GM19395 (cell line): ENCODE data around the gene CC2D2A.

Experiments used
- ATAC-seq: cut with Tn5 transposase; IDR thresholded peaks from one replicate; pipeline ENCODE4 v1.9.1; 2021; ENCODE audit warnings: mild to moderate bottlenecking, moderate library complexity; ENCODE audit not compliant: unreplicated experiment

Gene CC2D2A

GRCh38 chr4:15459706-15460105 lies 10.0 kb upstream of the CC2D2A start:
- no peak for ATAC-seq

- ATAC-seq, result no peak
These were observed 3.1 kb upstream of the CC2D2A start for GRCh38 chr4:15466596-15466995.

- ATAC-seq, result no peak
These were observed 420 bp downstream of the CC2D2A start for GRCh38 chr4:15470128-15470475.

DNA sequence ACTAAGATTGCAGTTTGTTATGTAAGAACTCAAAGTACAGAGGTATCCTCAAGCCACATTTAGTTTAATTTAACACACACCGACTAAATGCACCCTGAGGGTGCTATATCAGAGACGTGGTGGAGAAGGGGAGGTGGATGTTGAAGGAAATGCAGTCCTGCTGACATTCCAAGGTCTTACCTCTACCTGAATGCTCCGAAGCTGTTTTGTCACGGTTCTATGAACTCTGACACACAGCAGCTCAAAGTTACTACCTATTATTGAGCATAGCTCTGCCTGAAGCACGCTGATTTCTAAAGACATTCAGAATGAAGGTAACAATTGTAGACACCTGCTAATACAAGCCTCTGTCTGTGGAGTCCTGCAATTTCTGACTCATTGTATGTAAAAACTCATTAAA lies 6.7 kb downstream of the CC2D2A start:
- ATAC-seq, result no peak

GRCh38 chr4:15478724-15479088 lies 9.0 kb downstream of the CC2D2A start:
- ATAC-seq, result no peak

GRCh38 chr4:15479089-15479912 lies 9.6 kb downstream of the CC2D2A start:
- ATAC-seq, result no peak

GRCh38 chr4:15479913-15480185 lies 10.2 kb downstream of the CC2D2A start:
- no peak for ATAC-seq

DNA sequence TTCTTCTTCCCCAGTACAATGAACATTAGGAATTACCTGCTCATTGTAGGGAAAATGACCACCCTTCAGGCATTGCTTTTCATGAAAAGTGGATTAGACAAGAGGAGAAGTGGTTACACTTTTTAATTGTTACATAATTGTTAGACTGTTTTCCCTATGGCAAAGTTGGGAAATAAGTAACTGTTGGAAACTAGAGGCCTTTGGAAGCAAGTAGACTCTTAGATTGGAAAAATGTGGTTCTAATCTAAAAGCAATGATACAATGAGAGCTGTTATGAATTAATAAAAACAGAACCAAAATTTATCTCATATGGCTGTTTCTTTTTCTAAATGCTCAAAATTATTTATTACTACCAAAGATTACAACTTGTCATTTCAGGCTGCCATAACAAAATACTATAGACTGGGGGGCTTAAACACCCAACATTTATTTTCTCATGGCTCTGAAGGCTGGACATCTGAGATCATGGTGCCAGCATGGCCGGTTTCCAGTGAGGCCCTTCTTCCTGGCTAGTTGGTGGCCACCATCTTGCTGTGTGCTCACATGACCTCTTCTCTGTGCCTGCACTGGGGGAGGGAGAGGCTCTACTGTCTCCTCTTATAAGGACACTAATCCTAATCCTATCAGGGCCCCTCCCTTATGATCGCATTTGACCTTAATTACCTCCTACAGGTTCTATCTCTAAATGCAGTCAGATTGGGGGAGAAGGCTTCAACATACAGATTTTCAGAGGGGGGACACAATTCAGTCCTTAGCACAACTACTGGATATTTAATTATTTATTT lies 12.5 kb downstream of the CC2D2A start:
- ATAC-seq, result no peak

DNA sequence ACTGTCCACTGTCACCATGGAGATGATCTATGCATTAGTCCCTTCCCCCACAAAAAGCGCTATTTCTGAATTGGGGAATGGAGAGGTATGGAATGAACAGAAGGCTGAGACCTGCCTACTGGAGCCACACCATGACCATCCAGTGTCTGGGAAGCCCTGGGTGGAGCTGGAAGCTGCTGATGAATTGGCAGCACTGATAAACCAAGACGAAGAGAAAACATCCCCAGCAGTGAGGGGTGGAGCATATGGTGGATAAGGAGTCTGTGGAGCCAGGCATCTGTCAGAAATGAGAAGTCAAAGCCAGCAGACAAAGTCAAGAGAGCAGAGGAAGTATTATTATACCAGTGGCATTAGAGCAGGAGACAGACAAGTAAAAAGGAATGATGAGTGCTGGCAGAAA lies 13.2 kb downstream of the CC2D2A start:
- ATAC-seq, result no peak

GRCh38 chr4:15488136-15488535 lies 18.5 kb downstream of the CC2D2A start:
- no peak for ATAC-seq

DNA sequence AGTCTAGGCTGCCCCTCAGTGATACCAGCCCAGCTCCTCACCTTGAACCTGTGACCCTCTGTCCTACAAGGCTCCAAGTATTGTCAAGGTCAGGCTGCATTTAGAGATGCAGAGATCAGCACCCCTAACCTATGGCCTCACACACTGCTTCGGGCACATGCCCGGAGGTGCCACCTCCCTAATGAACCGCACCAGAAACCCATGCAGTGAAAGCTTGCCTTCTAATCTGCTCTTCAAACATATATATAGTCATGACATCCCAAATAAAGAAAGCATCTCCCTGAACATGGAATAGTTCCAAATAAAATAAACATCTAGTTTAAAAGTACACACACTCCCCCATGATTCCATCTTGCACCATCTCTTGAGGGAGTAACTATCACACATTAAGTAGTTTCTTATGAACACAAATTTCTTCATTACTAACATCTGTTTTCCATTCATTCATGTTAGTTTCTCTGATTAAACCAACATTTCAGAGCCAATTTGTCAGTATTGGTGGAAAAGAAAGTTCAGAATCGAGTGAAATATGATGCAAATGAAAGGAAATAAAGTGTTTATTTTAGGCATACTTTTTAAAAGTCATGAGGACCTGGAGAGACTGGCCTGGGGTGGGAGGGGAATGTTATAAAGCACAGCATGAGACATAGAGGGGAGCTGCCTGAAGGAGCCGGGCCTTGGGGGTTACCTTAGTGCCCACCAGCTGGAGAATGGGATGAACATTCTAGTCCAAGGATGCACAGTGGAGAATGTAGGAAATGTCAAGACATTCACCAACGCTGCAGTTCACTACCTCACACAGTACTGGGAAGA lies 19.2 kb downstream of the CC2D2A start:
- ATAC-seq, result no peak

DNA sequence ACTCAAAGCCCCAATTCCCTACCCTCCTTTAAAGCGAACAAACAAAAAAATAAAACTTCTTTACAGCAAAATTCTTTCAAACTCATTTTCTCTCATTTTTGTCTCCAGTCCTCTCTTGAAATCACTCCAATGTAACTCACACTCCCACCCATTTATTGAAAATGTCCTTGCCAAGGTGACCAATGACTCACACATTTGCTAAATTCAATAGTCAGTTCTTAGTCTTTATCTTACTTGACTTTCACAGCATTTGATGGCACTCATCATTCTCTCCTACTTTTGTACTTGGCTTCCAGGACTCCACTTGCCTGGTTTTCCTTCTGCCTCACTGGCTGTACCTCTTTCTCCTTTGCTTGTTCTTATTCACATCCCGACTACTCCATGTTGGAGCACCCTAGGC lies 19.9 kb downstream of the CC2D2A start:
- no peak for ATAC-seq

GRCh38 chr4:15493411-15493810 lies 23.7 kb downstream of the CC2D2A start:
- no peak for ATAC-seq

GRCh38 chr4:15495621-15496020 lies 25.9 kb downstream of the CC2D2A start:
- ATAC-seq, result no peak

GRCh38 chr4:15498356-15498755 lies 28.7 kb downstream of the CC2D2A start:
- no peak for ATAC-seq

DNA sequence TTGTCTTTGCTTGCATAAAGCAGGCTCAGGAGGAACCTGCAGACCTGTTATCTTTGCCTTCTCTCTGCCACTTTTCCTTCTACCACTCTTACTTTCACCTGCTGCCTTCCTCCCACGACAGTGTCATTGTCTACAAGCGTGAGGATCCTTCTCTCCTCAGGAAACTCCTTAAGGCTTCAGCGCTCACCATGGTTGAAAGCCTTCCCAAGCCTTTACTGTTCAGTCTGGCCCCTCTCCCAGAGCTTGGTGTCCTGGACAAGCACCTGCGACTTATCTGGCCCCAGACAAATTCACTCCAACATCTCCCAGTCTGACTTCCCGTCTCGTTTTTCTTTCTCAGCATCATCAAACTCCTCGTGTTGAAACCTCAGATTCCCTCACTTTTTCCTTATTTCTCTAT lies 31.0 kb downstream of the CC2D2A start:
- no peak for ATAC-seq

- no peak for ATAC-seq
These were observed 32.3 kb downstream of the CC2D2A start for GRCh38 chr4:15501941-15502340.

GRCh38 chr4:15502384-15502783 lies 32.7 kb downstream of the CC2D2A start:
- ATAC-seq, result no peak

GRCh38 chr4:15504041-15504440 lies 34.4 kb downstream of the CC2D2A start:
- ATAC-seq, result no peak

GRCh38 chr4:15506464-15506863 lies 36.8 kb downstream of the CC2D2A start:
- ATAC-seq, result no peak

GRCh38 chr4:15507679-15508078 lies 38.0 kb downstream of the CC2D2A start:
- no peak for ATAC-seq

- no peak for ATAC-seq
These were observed 41.3 kb downstream of the CC2D2A start for GRCh38 chr4:15510961-15511360.
